SU-DHL-6 (cell line): ENCODE data around the gene COBLL1.

Experiments used
- CTCF ChIP-seq: fragments of 200-600 bp; sonication (generic); IDR thresholded peaks from one replicate; pipeline ENCODE4 v1.5.1; 2017; ENCODE audit warnings: antibody characterized with exemption, mild to moderate bottlenecking, low read length, moderate library complexity; ENCODE audit not compliant: insufficient read depth, poor library complexity, severe bottlenecking
- EZH2phosphoT487 ChIP-seq: fragments of 200-600 bp; sonication (generic), shearing (Covaris generic); conservative IDR thresholded peaks from 2 replicates; pipeline ENCODE4 v1.6.1; 2018; ENCODE audit warnings: mild to moderate bottlenecking, antibody characterized with exemption, low read length, moderate library complexity, mixed read lengths

- TF ChIP-seq CTCF (no peak), EZH2phosphoT487 (no peak)
Observed at GRCh38 chr2:164677271-164677670, 164.4 kb downstream of the COBLL1 start.
